Measurements from ENCODE around the gene ATP6AP1. TPM values are rescaled to one million over a fixed set of nuclear protein-coding genes. Genes with fewer than 3 reads are reported as not detected.

The ATP6AP1 gene
- total RNA-seq, 1 experiment from 2014 or later = 221 TPM

- in situ Hi-C loops (cut with HindIII; ENCODE audit: low pct_unique_long_range_greater_than_20kb, low sequenced_read_pairs) = no loop called here
- peaks cover 32% of the 10 kb centered on the region for H3K4me1 ChIP-seq (ENCODE audit: control insufficient read depth, insufficient read depth, low read length)
- TF ChIP-seq POLR2AphosphoS5 (IDR thresholded peaks at IDR 0.05; ENCODE audit: low read depth, low read length) = peak; percentile 66
- no peak for TF ChIP-seq CTCF (IDR thresholded peaks at IDR 0.05)
- ChIA-PET CTCF (no interaction called here), POLR2A (interaction anchor here (0.5 to 0.7 kb wide), 2 partner anchors 15 to 47 kb away, joined by 6 to 9 read pairs; partner anchors contain the start of gene SLC10A3)
- H3K27ac ChIP-seq (ENCODE audit: low read length) = peak overlapping the region; percentile 73
- peak; percentile 65 for ATAC-seq
- peak overlapping the region; percentile 39 to 62 for H3K4me3 ChIP-seq (ENCODE audit: low read depth in 2 of 2, low read length in 2 of 2)
- H3K36me3 ChIP-seq (ENCODE audit: control insufficient read depth, insufficient read depth, low read length) = no peaks in the 10 kb centered on the region
- no peaks in the 10 kb centered on the region for H3K27me3 ChIP-seq (ENCODE audit: control insufficient read depth, insufficient read depth, low read length)
- no peaks in the 10 kb centered on the region for H3K9me3 ChIP-seq (ENCODE audit: control insufficient read depth, insufficient read depth, low read depth, low read length)
- DNase-seq (ENCODE audit: low read depth, low spot score) = no peak
- intact Hi-C loops (cut with micrococcal nuclease; ENCODE audit: unreplicated experiment) = no loop called here
- BruUV-seq (replicated peaks) = no TSS peak
Observed at GRCh38 chrX:154443479-154443910, 15.0 kb downstream of the ATP6AP1 start.

- intact Hi-C loops (cut with micrococcal nuclease; ENCODE audit: unreplicated experiment) = no loop called here
- Histone ChIP-seq H3K27me3 (ENCODE audit: control insufficient read depth, insufficient read depth, low read length) (no peaks in the 10 kb centered on the region), H3K4me1 (ENCODE audit: control insufficient read depth, insufficient read depth, low read length) (peaks cover 26% of the 10 kb centered on the region), H3K4me3 (ENCODE audit: low read depth in 2 of 2, low read length in 2 of 2) (peak within 1 kb of the TSS; percentile 84 to 86), H3K36me3 (ENCODE audit: control insufficient read depth, insufficient read depth, low read length) (peaks cover 2% of the 10 kb centered on the region; the same call in 1 of the 2 replicates), H3K27ac (ENCODE audit: low read length) (peak within 1 kb of the TSS; percentile 87), H3K9me3 (ENCODE audit: control insufficient read depth, insufficient read depth, low read depth, low read length) (no peaks in the 10 kb centered on the region)
- ChIA-PET CTCF (no interaction called here), POLR2A (interaction anchor here (0.5 kb wide), 1 partner anchor 46 kb away, joined by 9 read pairs; the partner anchor contains the start of gene SLC10A3)
- BruUV-seq (replicated peaks) = no TSS peak
- peak; percentile 93 for ATAC-seq
- in situ Hi-C loops (cut with HindIII; ENCODE audit: low pct_unique_long_range_greater_than_20kb, low sequenced_read_pairs) = no loop called here
- TF ChIP-seq TCF7L2 (IDR thresholded peaks at IDR 0.05; ENCODE audit: low read depth, low read length) = no peak
- no peak for DNase-seq (ENCODE audit: low read depth, low spot score)
Observed at GRCh38 chrX:154443992-154444754, 15.7 kb downstream of the ATP6AP1 start, which contains the start of gene FAM50A. FAM50A (plus strand) TSS chrX:154444141; CDS start chrX:154444236, 95 bp downstream.

- DNase-seq (ENCODE audit: low read depth, low spot score) (no peak), ATAC-seq (no peak)
- Histone ChIP-seq H3K4me1 (ENCODE audit: control insufficient read depth, insufficient read depth, low read length) (peaks cover 26% of the 10 kb centered on the region), H3K36me3 (ENCODE audit: control insufficient read depth, insufficient read depth, low read length) (peaks cover 2% of the 10 kb centered on the region; the same call in 1 of the 2 replicates), H3K27me3 (ENCODE audit: control insufficient read depth, insufficient read depth, low read length) (no peaks in the 10 kb centered on the region), H3K9me3 (ENCODE audit: control insufficient read depth, insufficient read depth, low read depth, low read length) (no peaks in the 10 kb centered on the region), H3K27ac (ENCODE audit: low read length) (peak overlapping the region; percentile 87), H3K4me3 (ENCODE audit: low read depth in 2 of 2, low read length in 2 of 2) (peak overlapping the region; percentile 84 to 86)
- POLR2A ChIA-PET = no interaction called here
- CTCF ChIA-PET = no interaction called here
- TF ChIP-seq CTCF (IDR thresholded peaks at IDR 0.05) (no peak), SIN3A (IDR thresholded peaks at IDR 0.05; ENCODE audit: borderline replicate concordance, insufficient read depth, low read depth, low read length) (no peak), TCF7L2 (IDR thresholded peaks at IDR 0.05; ENCODE audit: low read depth, low read length) (no peak), REST (IDR thresholded peaks at IDR 0.05; ENCODE audit: insufficient read depth in 1 of 2, low read depth in 2 of 2, low read length in 1 of 2) (no peak), POLR2AphosphoS5 (IDR thresholded peaks at IDR 0.05; ENCODE audit: low read depth, low read length) (no peak)
- no TSS peak for BruUV-seq (replicated peaks)
- intact Hi-C loops (cut with micrococcal nuclease; ENCODE audit: unreplicated experiment) (no loop called here), in situ Hi-C loops (cut with HindIII; ENCODE audit: low pct_unique_long_range_greater_than_20kb, low sequenced_read_pairs) (no loop called here)
Observed at GRCh38 chrX:154444755-154445246, 16.3 kb downstream of the ATP6AP1 start.
